ENCODE measurements around the gene ZMYND15. TPM values are rescaled to one million over a fixed set of nuclear protein-coding genes. Genes with fewer than 3 reads are reported as not detected.

Gene ZMYND15
- total and polyA plus RNA-seq, 2 experiments from 2014 or later = 2.9 to 4.1 TPM

DNA sequence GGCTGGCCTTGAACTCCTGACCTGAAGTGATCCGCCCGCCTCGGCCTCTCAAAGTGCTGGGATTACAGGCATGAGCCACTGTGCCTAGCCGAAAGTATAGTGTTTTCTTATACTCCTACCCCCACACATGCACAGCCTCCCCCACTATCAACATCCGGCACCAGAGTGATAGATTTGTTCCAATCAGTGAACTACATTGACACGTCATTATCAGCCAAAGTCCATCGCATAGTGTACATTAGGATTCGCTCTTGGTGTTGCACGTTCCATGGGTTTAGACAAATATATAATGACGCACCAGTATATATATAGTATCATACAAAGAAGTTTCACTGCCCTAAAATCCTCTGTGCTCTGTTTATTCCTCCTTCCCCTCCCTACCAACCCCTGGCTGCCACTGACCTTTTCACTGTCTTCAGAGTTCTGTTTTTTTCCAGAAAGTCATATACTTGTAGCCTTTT is 20.2 kb downstream of the ZMYND15 start:
- peak; percentile 82 for DNase-seq (ENCODE audit: low spot score)
- H3K4me1 ChIP-seq (ENCODE audit: insufficient read depth) = no peaks in the 10 kb centered on the region
- H3K4me3 ChIP-seq = no peak overlapping the region
- H3K36me3 ChIP-seq (replicated peaks; ENCODE audit: insufficient read depth, low read depth) = no peaks in the 10 kb centered on the region
- no peaks in the 10 kb centered on the region for H3K9me2 ChIP-seq (replicated peaks; ENCODE audit: insufficient read depth)
- H2AFZ ChIP-seq = no peak overlapping the region
- H3K27me3 ChIP-seq = no peaks in the 10 kb centered on the region
- H3K9me3 ChIP-seq (ENCODE audit: low read depth) = no peaks in the 10 kb centered on the region
- 62% methylated on average over 10 of the region's 10 CpGs for WGBS (ENCODE audit: low lambda C conversion rate, missing lambda C conversion rate)
- H3K27ac ChIP-seq = peak overlapping the region; percentile 86
- TF ChIP-seq CTCF (IDR thresholded peaks at IDR 0.05; ENCODE audit: poor library complexity) (no peak), EZH2 (IDR thresholded peaks at IDR 0.05; ENCODE audit: borderline replicate concordance) (no peak), EZH2phosphoT487 (IDR thresholded peaks at IDR 0.05; ENCODE audit: low read depth, severe bottlenecking, unreplicated experiment) (no peak)
- H3K4me2 ChIP-seq = no peak overlapping the region
- H4K20me1 ChIP-seq (ENCODE audit: insufficient read depth, poor library complexity, severe bottlenecking) = no peaks in the 10 kb centered on the region
- H3K79me2 ChIP-seq = no peaks in the 10 kb centered on the region

GRCh38 chr17:4764595-4764994 is 25.0 kb downstream of the ZMYND15 start:
- Histone ChIP-seq H3K27me3 (no peaks in the 10 kb centered on the region), H4K20me1 (ENCODE audit: insufficient read depth, poor library complexity, severe bottlenecking) (no peaks in the 10 kb centered on the region), H3K27ac (no peak overlapping the region)

GRCh38 chr17:4766201-4766600 is 26.6 kb downstream of the ZMYND15 start:
- Histone ChIP-seq H3K4me2 (no peak overlapping the region), H2AFZ (no peak overlapping the region), H3K9me2 (replicated peaks; ENCODE audit: insufficient read depth) (no peaks in the 10 kb centered on the region), H3K36me3 (replicated peaks; ENCODE audit: insufficient read depth, low read depth) (no peaks in the 10 kb centered on the region), H3K79me2 (no peaks in the 10 kb centered on the region), H3K4me3 (no peak overlapping the region), H3K9me3 (ENCODE audit: low read depth) (no peaks in the 10 kb centered on the region), H3K27me3 (no peaks in the 10 kb centered on the region), H3K27ac (no peak overlapping the region), H4K20me1 (ENCODE audit: insufficient read depth, poor library complexity, severe bottlenecking) (no peaks in the 10 kb centered on the region), H3K4me1 (ENCODE audit: insufficient read depth) (peaks cover 3% of the 10 kb centered on the region)
- WGBS (ENCODE audit: low lambda C conversion rate, missing lambda C conversion rate) = 93% methylated on average over 3 of the region's 3 CpGs
- DNase-seq (ENCODE audit: low spot score) = no peak
- no peak for TF ChIP-seq CTCF (IDR thresholded peaks at IDR 0.05; ENCODE audit: poor library complexity)
- no peak for TF ChIP-seq EZH2 (IDR thresholded peaks at IDR 0.05; ENCODE audit: borderline replicate concordance)
- TF ChIP-seq EZH2phosphoT487 (IDR thresholded peaks at IDR 0.05; ENCODE audit: low read depth, severe bottlenecking, unreplicated experiment) = no peak

More at GRCh38 chr17:4764595-4764994, 25.0 kb downstream of the ZMYND15 start:
- no peaks in the 10 kb centered on the region for H3K79me2 ChIP-seq
- H3K9me3 ChIP-seq (ENCODE audit: low read depth) = no peaks in the 10 kb centered on the region
- no peak overlapping the region for H3K4me3 ChIP-seq
- TF ChIP-seq EZH2 (IDR thresholded peaks at IDR 0.05; ENCODE audit: borderline replicate concordance) (no peak), CTCF (IDR thresholded peaks at IDR 0.05; ENCODE audit: poor library complexity) (no peak), EZH2phosphoT487 (IDR thresholded peaks at IDR 0.05; ENCODE audit: low read depth, severe bottlenecking, unreplicated experiment) (no peak)
- no peaks in the 10 kb centered on the region for H3K9me2 ChIP-seq (replicated peaks; ENCODE audit: insufficient read depth)
- WGBS (ENCODE audit: low lambda C conversion rate, missing lambda C conversion rate) = 75% methylated on average over 3 of the region's 3 CpGs
- H3K4me2 ChIP-seq = no peak overlapping the region
- no peaks in the 10 kb centered on the region for H3K36me3 ChIP-seq (replicated peaks; ENCODE audit: insufficient read depth, low read depth)
- no peak overlapping the region for H2AFZ ChIP-seq
- DNase-seq (ENCODE audit: low spot score) = no peak
- no peaks in the 10 kb centered on the region for H3K4me1 ChIP-seq (ENCODE audit: insufficient read depth)

GRCh38 chr17:4766723-4767122 is 27.1 kb downstream of the ZMYND15 start:
- Histone ChIP-seq H3K4me1 (ENCODE audit: insufficient read depth) (peaks cover 3% of the 10 kb centered on the region), H3K27me3 (no peaks in the 10 kb centered on the region), H3K4me2 (no peak overlapping the region), H3K4me3 (no peak overlapping the region), H3K79me2 (no peaks in the 10 kb centered on the region), H3K9me3 (ENCODE audit: low read depth) (no peaks in the 10 kb centered on the region), H4K20me1 (ENCODE audit: insufficient read depth, poor library complexity, severe bottlenecking) (no peaks in the 10 kb centered on the region), H3K9me2 (replicated peaks; ENCODE audit: insufficient read depth) (no peaks in the 10 kb centered on the region), H3K27ac (no peak overlapping the region), H3K36me3 (replicated peaks; ENCODE audit: insufficient read depth, low read depth) (no peaks in the 10 kb centered on the region), H2AFZ (no peak overlapping the region)
- no peak for DNase-seq (ENCODE audit: low spot score)
- TF ChIP-seq EZH2phosphoT487 (IDR thresholded peaks at IDR 0.05; ENCODE audit: low read depth, severe bottlenecking, unreplicated experiment) (no peak), EZH2 (IDR thresholded peaks at IDR 0.05; ENCODE audit: borderline replicate concordance) (no peak), CTCF (IDR thresholded peaks at IDR 0.05; ENCODE audit: poor library complexity) (no peak)
- 97% methylated on average over 9 of the region's 9 CpGs for WGBS (ENCODE audit: low lambda C conversion rate, missing lambda C conversion rate)

All from hepatocyte (in vitro differentiated cells).